ENCODE measurements around the gene TP73.
"Not testable (repeated sequence)": the region's sequence is repeated elsewhere in the genome, so short reads cannot be mapped to it uniquely, and the experiment has no call there.

DNA sequence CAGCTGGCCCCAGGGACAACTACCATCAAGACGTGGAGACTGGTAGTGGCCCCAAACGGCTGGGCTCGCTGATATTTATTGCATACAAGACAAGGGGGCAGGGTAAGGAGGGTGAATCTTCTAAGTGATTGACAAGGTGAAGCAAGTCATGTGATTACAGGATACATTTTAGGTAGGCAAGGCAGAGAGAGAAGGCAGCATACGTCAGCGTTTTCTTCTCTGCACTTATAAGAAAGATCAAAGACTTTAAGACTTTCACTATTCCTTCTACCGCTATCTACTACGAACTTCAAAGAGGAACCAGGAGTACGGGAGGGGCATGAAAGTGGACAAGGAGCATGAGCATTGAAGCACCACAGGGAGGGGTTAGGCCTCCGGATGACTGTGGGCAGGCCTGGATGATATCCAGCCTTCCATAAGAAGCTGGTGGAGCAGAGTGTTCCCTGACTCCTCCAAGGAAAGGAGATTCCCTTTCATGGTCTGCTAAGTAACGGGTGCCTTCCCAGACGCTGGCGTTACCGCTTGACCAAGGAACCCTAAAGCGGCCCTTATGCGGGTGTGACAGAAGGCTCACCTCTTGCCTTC is 96.1 kb downstream of the TP73 start:
- TF ChIP-seq, protein P1, sequence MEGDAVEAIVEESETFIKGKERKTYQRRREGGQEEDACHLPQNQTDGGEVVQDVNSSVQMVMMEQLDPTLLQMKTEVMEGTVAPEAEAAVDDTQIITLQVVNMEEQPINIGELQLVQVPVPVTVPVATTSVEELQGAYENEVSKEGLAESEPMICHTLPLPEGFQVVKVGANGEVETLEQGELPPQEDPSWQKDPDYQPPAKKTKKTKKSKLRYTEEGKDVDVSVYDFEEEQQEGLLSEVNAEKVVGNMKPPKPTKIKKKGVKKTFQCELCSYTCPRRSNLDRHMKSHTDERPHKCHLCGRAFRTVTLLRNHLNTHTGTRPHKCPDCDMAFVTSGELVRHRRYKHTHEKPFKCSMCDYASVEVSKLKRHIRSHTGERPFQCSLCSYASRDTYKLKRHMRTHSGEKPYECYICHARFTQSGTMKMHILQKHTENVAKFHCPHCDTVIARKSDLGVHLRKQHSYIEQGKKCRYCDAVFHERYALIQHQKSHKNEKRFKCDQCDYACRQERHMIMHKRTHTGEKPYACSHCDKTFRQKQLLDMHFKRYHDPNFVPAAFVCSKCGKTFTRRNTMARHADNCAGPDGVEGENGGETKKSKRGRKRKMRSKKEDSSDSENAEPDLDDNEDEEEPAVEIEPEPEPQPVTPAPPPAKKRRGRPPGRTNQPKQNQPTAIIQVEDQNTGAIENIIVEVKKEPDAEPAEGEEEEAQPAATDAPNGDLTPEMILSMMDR (conservative IDR thresholded peaks at IDR 0.05), result not testable (repeated sequence)
- not testable (repeated sequence) for TF ChIP-seq EZH2 (IDR thresholded peaks at IDR 0.05; ENCODE audit: low read depth)
